NCI-H2227 treated with DMSO at 0.1 percent for 48 hours (cell line): Measurements from ENCODE around the gene TTC1.
"Not testable (repeated sequence)": the region's sequence is repeated elsewhere in the genome, so short reads cannot be mapped to it uniquely, and the experiment has no call there.

ENCODE experiments used
- DNase-seq: peaks from one replicate; lab custom pipeline; 2025; lab: John Stamatoyannopoulos, UW

Gene TTC1, protein sequence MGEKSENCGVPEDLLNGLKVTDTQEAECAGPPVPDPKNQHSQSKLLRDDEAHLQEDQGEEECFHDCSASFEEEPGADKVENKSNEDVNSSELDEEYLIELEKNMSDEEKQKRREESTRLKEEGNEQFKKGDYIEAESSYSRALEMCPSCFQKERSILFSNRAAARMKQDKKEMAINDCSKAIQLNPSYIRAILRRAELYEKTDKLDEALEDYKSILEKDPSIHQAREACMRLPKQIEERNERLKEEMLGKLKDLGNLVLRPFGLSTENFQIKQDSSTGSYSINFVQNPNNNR

DNA sequence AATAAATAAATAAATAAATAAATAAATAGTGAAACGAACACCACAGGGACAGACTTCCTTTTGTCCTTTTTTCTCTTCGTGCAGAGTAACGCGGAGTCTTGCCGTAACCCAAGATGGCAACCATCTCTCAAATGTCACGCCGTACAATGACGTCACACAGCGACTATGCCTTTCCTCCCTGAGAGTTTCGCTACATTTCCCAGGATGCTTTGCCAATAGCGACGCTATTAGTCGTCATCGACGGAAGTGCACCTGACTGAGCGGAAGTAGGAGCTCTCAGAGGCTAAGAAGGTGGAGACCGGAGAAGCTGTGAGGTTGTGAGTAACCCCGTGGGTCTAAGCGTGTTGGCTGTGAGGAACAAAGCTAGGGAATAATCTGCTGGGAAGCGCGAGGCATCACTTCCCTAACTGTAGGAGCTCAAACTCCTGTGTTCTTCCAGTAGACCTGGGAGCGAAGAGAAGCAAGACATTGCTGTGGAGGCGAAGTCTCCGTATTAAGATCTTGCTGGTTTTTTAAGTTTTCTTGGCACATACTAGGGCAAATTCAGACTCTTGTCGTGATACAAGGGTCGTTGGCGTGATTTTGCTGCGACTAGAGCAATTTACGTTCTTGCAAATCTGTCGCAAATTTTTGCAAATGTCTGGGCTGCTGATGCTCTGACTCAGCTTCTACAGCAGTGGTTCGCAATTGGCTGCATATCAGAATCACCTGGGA is at the start of gene TTC1:
TSS of gene TTC1 (plus strand) at position 263 of the 714 bp plus-strand sequence. CDS start 1,390 bp downstream, outside the sequence.
- peak; percentile 95 for DNase-seq

DNA sequence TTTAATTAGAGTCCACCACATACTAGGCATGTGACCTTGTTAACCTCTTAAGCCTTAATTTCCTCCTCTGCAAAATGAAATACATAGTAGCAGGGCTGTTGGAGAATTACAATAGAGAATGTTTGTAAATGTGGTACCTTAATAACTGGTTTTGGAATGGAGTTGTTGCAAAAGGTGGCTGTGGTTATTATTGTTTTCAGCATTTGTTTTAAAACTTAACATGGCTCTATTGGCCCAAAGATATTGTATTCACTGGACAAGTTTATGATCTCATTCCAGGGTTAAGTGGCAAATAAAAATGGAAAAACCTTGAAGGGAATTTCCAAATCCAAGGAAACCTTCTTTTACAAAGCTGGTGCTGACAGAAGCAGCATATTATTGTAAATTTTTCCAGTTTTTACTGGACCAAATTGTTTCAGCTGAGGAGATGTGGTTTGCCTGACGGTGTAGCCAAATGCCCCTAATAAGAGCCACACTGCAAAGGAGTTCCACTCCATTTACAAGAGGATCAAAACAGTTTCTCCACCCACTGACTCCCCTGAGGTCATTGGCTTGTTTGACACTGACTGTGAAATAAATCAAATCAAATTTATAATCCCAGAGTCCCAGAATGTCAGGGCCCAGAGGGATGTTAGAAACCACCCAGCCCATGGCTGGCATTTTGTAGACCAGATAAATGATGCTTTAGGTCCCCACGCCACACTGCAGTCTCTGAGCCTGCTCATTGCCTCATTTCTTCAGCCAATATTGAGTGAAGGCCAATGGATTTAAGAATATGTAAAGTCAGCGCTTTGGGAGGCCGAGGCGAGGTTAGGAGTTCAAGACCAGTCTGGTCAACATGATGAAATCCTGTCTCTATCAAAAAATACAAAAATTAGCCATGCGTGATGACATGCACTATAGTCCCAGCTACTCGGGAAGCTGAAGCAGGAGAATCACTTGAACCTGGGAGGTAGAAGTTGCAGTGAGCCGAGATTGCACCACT is 47.5 kb upstream of the TTC1 start:
- DNase-seq: no peak

DNA sequence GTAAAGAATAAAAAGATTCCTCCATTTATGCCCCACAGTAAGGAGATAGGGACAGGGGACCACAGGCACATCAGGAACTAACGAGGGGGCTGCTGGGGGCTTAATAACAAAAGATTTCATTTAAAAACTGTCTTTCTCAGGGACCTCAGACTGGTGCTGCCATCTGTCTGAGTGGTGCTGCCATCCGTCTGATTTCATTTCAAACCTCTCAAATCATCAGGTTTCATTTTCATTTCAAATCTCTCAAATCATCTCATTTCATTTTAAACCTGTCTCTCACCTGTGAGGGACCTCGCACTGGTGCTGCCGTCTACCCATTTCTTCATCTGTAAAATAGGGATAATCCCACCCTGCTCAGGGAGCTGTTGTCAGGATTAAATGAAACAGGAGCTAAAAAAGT is 46.7 kb upstream of the TTC1 start:
- no peak for DNase-seq

DNA sequence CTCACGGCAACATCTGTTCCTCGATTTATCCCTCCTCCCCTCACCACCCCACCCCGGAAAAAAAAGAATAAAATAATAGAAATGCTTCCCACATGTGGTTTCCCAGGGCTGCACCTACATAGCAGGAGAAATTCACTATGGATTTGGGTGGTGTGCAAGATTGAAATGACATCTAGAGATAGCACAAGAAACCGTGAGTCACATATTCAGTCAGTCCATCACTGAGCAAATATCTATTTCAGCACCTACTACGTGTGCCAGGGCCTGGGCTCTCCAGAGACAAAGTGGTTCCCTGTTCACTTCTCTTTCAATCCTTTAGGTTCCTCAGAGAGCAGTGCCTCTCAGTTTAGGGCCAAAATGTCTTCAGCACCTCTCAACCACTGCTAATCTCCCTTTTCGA is 45.0 kb upstream of the TTC1 start:
- no peak for DNase-seq

DNA sequence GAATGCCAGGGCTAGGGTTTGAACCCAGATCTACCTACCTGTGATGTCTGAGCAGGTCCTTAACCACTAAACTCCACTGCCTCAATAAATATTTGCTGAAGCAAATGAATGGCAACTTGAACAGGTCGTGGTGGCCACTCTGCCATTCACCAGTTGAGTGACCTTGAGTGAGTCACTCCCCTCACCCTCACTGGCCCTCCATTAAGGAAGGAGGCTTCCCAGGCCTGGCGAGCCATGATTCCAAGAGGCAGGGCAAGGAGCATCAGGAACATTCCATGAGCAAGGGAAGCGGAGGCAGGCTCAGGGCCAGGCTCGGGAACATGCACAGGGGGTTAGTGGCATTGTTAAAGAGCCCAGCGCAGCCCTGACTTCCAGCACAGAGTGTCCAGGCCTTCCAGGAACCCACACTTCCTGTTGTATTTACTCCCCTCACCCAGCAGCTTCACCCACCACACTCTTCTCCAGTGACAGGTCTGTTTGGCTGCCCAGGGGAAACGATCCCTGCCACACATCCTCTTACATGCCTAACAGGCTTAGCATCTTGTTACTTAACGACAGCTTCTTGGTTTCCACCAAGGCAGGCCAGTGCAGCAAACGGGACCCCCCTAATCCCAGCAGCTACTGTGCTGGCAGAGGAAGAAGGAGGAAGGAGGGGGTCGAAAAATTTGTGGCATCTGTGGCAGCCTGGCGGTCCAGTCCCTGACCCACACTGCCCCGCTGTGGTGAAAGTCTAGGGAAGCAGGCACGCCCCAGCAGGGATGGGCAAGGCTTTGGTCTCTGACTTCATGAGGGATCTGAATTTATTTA is 43.7 kb upstream of the TTC1 start:
- no peak for DNase-seq

DNA sequence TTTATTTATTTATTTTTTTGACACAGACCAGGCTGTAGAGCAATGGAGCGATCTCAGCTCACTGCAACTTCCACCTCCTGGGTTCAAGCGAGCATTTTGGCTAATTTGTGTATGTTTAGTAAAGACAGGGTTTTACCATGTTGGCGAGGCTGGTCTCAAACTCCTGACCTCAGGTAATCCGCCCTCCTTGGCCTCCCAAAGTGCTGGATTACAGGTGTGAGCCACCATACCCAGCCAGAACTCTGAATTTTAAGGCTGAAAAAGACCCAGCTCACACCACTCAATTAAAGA is 43.2 kb upstream of the TTC1 start:
- DNase-seq: not testable (repeated sequence)

DNA sequence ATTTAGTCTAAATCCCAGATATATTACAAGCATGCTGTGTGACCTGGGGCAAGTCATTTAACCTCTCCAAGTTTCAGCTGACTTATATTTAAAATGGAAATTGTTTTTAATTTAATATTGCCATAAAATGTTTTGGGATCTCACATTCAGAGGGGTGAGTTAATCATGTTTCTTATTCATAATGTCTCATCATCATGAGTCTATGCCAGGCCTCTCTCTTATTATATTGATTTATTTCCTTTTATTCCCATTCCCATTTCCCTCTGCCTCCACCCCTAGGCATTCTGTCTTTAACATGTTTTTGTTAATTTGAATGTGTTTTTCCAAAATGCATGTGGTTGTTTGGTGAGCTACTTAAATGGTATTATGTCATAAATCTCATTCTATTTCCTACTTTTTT is 39.0 kb upstream of the TTC1 start:
- DNase-seq: no peak

DNA sequence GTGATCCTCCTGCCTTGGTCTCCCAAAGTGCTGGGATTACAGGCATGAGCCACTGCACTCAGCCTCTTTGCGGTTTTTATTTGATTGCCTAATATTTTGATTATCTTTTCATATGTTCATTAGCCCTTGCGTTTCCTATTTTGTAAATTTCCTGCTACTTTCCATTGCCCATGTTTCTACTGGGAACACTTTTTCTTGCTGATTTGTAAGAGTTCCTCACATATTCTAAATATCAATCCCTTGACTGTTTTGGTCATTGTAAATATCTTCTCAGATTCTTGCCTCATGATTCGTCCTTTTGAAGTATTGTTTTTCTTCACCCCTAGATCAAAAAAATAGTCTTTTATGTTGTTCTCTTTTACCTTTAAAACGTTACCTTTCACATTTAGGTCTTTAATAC is 37.9 kb upstream of the TTC1 start:
- no peak for DNase-seq

DNA sequence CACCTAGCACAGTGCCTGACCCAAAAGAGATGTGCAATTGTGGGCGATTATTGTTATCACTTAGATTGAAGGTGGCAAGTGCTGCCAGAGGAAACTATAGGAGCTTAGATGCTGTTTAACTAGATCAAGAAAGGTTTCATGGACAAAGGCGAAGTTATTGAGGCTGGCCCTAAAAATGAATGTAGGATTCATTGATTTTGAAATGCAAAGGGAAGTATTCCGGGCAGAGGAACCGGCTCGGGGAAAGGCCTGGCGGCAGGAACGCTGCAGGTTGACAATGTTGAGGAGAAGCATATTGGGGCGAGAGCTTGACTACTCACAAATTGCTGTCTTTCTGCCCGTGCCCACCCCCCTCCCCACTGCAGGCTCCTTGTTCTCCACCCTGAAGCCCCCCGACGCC is 37.4 kb upstream of the TTC1 start:
- DNase-seq: no peak

DNA sequence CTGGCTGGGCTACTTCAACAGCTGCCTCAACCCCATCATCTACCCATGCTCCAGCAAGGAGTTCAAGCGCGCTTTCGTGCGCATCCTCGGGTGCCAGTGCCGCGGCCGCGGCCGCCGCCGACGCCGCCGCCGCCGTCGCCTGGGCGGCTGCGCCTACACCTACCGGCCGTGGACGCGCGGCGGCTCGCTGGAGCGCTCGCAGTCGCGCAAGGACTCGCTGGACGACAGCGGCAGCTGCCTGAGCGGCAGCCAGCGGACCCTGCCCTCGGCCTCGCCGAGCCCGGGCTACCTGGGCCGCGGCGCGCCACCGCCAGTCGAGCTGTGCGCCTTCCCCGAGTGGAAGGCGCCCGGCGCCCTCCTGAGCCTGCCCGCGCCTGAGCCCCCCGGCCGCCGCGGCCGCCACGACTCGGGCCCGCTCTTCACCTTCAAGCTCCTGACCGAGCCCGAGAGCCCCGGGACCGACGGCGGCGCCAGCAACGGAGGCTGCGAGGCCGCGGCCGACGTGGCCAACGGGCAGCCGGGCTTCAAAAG is 36.9 kb upstream of the TTC1 start:
- no peak for DNase-seq

DNA sequence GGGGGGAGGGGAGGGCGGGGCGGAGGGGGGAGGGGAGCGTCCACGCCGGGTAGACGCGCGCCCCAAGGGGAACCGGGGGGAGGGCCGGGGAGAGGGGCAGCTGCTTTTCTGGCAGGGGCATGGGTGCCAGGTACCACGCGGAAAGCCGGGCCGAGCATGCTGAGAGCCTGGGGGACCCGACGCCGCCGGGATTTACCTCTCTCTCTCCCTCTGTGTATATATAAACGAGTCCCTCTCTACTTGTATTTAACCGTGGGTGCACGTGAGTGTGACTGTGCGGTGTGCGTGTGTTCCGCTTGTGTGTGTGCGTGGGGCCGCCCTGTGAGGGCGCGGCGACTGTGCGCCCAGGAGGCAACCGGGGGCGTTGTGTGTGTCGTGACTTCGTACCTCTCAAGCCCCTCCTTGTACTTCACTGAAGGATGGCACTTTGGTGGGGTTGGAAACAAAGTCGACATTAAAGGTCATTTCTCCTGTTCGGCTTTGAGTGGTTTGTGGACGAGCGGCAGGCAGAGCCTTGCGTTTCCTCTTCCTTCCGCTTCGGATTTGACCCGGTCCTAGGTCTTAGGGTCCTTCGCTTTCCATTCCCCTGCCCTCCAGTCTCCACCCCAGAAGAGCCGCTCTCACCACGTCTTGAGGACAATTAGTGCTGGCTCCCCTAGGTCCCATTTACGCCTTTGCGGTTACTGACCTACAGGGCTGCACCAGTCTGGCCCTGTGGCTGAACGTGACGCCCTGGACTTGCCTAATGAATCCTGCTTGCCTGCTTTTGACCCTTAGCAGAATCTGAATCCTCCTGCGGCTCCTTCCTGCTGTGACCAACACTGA is 36.2 kb upstream of the TTC1 start:
- no peak for DNase-seq

DNA sequence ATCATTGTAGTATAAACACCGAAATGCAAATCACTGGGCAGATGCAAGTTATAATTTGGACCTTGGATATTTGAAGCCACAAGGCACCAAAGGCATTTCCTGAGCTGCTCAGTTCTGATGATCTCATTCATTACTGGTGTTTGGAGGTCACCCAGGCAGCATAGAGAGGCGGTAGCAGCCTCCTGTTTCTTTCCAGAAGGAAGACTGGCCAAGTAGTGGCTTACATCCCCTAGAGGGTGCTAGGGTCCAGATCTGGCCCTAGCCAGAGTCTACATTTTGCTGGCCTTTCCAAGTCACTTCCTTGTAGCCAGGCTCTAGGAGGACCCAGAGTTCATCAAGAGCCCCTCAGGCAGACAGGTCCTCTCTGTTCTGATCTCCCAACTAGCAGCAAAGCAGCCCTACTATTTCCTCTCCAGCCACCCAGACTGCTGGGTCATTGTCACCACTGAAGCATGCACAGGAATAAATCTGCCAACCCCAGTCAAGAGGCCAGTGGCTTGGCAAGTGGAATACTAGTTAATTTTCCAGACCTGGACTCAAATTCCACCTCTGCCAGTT is 33.4 kb upstream of the TTC1 start:
- DNase-seq: no peak

DNA sequence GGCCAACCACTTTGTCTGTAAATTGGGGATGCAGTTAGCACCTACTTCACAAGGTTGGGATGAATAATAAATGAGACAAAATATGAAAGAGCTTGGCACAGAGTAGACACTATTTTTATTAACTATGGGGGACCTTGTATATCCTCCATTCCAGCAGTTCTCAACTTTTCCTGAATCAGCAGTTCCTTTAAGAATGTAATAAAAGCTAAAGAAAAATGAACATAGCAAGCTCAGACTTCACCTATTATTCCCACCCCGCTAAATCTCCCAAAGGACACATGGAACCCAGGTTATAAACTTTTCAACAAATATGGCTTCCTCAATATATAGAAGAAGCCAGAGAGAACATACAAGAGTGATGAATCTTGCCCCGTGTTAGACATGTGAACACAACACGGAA is 32.0 kb upstream of the TTC1 start:
- DNase-seq: no peak

DNA sequence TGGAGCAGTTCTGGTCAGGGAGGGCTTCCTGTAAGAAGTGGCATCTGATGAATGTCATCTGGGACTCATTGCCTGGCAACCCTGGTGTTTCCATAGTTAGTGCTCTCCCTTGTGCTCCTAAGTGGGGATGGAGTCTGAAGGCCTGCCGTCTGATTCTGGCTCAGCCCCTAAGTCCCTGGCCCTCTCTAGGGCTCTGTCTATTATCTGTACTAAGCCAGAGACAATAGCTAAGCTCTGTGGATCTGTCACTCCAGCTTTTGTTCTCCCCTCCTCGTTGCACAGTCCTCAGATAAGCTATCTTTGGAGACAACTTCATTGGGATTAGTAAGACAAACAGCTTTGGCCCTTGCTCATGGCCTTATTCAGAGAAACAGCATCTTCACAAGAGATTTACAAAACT is 30.6 kb upstream of the TTC1 start:
- no peak for DNase-seq

DNA sequence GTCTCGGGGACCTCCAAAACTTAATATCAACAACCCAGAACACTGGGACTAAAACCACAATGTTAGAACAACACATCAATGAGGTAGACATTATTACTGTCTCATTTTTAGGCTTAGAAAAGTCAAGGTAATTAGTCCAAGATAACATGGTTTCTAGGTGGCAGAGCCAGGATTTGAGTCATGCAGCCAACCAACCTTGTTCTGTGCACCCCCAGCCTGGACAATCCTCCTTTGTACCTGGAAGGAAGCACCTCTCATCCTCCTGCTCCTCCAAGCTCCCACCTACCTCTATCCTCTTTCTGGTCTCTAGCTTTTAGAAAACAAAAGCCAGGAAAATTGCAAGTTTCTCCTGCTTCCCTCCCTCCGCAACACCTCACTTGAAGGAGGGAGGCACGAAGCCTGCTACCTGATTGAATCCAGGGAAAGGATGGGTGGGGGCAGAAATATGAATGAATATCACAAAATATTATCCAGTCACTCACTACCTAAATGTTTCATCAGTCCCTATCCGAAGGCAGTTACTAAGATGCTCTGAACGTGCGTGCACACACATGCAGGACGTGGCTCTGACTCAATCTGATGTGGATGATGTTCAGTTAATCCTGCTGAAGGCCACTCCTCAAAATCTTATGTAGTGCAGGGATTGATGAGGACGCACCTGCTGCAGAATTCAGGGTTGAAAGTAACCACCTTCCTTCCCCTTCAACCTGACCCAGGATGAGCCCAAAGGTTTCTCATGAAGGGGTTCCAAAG is 26.3 kb upstream of the TTC1 start:
- no peak for DNase-seq

DNA sequence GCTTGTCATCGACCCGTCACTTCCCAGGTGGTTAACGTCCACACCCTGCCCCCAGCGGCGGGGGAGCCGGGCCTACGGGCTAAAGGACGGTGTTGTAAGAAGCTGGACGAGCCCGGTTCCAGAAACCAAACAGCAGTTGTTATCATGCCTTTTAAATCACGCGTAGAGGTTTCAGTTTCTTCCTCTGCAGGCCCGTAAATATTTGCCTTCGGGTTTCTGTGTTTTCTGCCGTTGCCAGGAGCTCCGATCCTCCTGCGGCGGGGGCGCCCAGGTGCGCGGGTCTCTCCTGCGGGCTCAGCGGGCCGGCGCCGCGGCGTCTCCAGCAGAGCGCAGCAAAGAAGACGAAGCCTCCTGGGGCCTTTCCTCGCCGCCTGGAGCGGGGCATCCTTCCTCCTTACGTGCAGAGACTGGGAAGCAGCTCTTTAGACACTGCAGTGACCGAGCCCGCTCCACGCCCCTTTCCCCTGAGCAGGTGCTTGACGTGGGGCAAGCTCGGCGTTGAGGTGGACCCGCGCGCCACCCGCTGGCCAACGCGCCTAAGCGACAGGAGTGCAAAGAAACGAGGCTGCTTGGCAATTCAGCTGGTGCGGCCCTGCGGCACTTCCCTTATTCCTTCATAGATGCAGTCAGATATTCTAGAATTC is 21.8 kb upstream of the TTC1 start:
- peak; percentile 34 for DNase-seq

DNA sequence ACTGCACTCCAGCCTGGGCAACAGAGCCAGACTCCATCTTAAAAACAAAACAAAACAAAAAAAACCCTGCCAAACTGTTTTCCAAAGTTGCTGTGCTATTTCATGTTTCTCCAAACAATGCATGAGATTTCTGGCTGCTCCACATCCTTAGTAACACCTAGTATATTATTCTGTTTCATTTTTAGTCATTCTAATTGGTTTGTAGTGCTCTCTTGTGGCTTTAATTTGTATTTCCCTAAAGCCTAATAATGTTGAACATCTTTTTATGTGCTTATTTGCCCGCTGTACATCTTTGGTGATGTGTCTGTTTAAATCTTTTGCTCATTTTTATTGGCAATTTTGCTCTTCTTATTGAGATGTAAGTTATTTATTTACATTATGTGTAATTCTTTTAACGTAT is 18.4 kb upstream of the TTC1 start:
- no peak for DNase-seq

DNA sequence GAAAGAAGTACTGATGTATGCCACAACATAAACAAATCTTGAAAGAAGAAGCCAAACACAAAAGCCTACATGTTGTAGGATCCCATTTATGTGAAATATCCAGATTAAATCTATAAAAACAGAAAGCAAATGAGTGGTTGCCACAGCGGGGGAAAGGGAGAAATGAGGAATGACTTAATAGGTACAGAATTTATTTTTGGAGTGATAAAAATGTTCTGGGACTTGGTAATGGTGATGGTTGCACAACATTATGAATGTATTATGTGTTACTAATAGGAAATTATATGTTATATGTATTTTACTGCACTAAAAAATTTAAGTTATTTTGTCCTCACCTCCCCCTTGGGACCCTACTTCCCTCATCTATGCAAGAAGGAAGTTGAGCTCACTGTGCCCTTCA is 16.4 kb upstream of the TTC1 start:
- DNase-seq: no peak

DNA sequence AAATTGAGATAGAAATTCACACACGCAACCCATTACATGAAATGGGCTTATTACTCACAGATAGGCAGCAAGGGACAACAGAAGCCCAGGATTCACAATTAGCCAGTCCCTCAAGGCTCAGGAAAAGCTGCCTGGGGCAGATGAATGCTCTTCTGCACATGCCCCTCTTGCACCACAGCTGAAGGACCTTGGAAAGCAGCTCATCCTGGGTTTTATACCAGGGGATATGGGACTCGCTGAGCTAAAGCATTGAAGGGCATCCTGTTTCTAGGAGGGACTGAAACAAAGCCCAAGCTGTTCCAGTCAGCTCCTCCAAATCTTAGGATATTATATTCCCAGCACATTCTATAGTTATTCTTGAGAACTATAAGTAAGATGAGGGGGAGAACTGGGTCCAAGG is 15.7 kb upstream of the TTC1 start:
- no peak for DNase-seq
